ENCODE data around the gene CISD2.

GRCh38 chr4:102824398-102824797, 44.4 kb upstream of the CISD2 start:
- TF ChIP-seq, protein P1, sequence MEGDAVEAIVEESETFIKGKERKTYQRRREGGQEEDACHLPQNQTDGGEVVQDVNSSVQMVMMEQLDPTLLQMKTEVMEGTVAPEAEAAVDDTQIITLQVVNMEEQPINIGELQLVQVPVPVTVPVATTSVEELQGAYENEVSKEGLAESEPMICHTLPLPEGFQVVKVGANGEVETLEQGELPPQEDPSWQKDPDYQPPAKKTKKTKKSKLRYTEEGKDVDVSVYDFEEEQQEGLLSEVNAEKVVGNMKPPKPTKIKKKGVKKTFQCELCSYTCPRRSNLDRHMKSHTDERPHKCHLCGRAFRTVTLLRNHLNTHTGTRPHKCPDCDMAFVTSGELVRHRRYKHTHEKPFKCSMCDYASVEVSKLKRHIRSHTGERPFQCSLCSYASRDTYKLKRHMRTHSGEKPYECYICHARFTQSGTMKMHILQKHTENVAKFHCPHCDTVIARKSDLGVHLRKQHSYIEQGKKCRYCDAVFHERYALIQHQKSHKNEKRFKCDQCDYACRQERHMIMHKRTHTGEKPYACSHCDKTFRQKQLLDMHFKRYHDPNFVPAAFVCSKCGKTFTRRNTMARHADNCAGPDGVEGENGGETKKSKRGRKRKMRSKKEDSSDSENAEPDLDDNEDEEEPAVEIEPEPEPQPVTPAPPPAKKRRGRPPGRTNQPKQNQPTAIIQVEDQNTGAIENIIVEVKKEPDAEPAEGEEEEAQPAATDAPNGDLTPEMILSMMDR (IDR thresholded peaks at IDR 0.05 in 8 of 11, conservative IDR thresholded peaks at IDR 0.05 in 3 of 11), result no peak
- TF ChIP-seq POLR2A (IDR thresholded peaks at IDR 0.05), result no peak

All from spleen (tissue), 7 donors.